ENCODE measurements around the gene C4orf50. TPM values are rescaled to one million over a fixed set of nuclear protein-coding genes. Genes with fewer than 3 reads are reported as not detected.

Gene C4orf50
- total and polyA plus RNA-seq, 10 of the 15 experiments (the other 5 are each of a cell fraction or from before 2014, with no cell fraction given): 0.04 to 0.09 (median 0.05) TPM; not detected in 3

GRCh38 chr4:5952975-5953951 is 65.0 kb downstream of the C4orf50 start:
- H2AFZ ChIP-seq (ENCODE audit: control insufficient read depth, low read depth, low read length): no peak overlapping the region
- no peak overlapping the region for H3K4me3 ChIP-seq
- in situ Hi-C loops (cut with MboI): no loop called here
- no peaks in the 10 kb centered on the region for H3K79me2 ChIP-seq (ENCODE audit: control insufficient read depth, insufficient read depth, low read length)
- ATAC-seq: no peak
- no peak for DNase-seq (ENCODE audit: low read depth, low spot score)
- no peak overlapping the region for H3K4me2 ChIP-seq (ENCODE audit: control insufficient read depth, insufficient read depth)
- intact Hi-C loops (cut with micrococcal nuclease; ENCODE audit: unreplicated experiment): no loop called here
- H3K27me3 ChIP-seq (replicated peaks in 1 of 2; ENCODE audit: control insufficient read depth in 2 of 2, insufficient read depth in 2 of 2, low read length in 1 of 2): no peaks in the 10 kb centered on the region; a peak in 1 of 4 replicates
- H3K27ac ChIP-seq (ENCODE audit: control insufficient read depth, insufficient read depth): no peak overlapping the region
- H3K36me3 ChIP-seq (ENCODE audit: control insufficient read depth in 2 of 2, insufficient read depth in 2 of 2, low read length in 1 of 2): no peaks in the 10 kb centered on the region
- peaks cover 11% of the 10 kb centered on the region for H3K4me1 ChIP-seq (ENCODE audit: control insufficient read depth, insufficient read depth, low read length)
- ChIA-PET POLR2A (no interaction called here), SMC1A (ENCODE audit: uncharacterized antibody, unreplicated experiment) (no interaction called here), CTCF (no interaction called here), RAD21 (ENCODE audit: unreplicated experiment) (no interaction called here)
- no peaks in the 10 kb centered on the region for H4K20me1 ChIP-seq (ENCODE audit: control insufficient read depth, insufficient read depth)
- WGBS (ENCODE audit: insufficient coverage, insufficient replicate concordance, low lambda C conversion rate, missing lambda C conversion rate): 10% methylated on average over 13 of the region's 13 CpGs
- no peaks in the 10 kb centered on the region for H3K9me3 ChIP-seq (replicated peaks; ENCODE audit: control insufficient read depth, insufficient read depth, low read length)
- BruUV-seq (replicated peaks): no TSS peak
- H3K9ac ChIP-seq (ENCODE audit: control insufficient read depth, insufficient read depth, low read length): no peak overlapping the region
- no peak for FAIRE-seq
- TF ChIP-seq, protein P1, sequence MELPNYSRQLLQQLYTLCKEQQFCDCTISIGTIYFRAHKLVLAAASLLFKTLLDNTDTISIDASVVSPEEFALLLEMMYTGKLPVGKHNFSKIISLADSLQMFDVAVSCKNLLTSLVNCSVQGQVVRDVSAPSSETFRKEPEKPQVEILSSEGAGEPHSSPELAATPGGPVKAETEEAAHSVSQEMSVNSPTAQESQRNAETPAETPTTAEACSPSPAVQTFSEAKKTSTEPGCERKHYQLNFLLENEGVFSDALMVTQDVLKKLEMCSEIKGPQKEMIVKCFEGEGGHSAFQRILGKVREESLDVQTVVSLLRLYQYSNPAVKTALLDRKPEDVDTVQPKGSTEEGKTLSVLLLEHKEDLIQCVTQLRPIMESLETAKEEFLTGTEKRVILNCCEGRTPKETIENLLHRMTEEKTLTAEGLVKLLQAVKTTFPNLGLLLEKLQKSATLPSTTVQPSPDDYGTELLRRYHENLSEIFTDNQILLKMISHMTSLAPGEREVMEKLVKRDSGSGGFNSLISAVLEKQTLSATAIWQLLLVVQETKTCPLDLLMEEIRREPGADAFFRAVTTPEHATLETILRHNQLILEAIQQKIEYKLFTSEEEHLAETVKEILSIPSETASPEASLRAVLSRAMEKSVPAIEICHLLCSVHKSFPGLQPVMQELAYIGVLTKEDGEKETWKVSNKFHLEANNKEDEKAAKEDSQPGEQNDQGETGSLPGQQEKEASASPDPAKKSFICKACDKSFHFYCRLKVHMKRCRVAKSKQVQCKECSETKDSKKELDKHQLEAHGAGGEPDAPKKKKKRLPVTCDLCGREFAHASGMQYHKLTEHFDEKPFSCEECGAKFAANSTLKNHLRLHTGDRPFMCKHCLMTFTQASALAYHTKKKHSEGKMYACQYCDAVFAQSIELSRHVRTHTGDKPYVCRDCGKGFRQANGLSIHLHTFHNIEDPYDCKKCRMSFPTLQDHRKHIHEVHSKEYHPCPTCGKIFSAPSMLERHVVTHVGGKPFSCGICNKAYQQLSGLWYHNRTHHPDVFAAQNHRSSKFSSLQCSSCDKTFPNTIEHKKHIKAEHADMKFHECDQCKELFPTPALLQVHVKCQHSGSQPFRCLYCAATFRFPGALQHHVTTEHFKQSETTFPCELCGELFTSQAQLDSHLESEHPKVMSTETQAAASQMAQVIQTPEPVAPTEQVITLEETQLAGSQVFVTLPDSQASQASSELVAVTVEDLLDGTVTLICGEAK (IDR thresholded peaks at IDR 0.05; ENCODE audit: borderline replicate concordance): no peak
- TF ChIP-seq, protein P2, sequence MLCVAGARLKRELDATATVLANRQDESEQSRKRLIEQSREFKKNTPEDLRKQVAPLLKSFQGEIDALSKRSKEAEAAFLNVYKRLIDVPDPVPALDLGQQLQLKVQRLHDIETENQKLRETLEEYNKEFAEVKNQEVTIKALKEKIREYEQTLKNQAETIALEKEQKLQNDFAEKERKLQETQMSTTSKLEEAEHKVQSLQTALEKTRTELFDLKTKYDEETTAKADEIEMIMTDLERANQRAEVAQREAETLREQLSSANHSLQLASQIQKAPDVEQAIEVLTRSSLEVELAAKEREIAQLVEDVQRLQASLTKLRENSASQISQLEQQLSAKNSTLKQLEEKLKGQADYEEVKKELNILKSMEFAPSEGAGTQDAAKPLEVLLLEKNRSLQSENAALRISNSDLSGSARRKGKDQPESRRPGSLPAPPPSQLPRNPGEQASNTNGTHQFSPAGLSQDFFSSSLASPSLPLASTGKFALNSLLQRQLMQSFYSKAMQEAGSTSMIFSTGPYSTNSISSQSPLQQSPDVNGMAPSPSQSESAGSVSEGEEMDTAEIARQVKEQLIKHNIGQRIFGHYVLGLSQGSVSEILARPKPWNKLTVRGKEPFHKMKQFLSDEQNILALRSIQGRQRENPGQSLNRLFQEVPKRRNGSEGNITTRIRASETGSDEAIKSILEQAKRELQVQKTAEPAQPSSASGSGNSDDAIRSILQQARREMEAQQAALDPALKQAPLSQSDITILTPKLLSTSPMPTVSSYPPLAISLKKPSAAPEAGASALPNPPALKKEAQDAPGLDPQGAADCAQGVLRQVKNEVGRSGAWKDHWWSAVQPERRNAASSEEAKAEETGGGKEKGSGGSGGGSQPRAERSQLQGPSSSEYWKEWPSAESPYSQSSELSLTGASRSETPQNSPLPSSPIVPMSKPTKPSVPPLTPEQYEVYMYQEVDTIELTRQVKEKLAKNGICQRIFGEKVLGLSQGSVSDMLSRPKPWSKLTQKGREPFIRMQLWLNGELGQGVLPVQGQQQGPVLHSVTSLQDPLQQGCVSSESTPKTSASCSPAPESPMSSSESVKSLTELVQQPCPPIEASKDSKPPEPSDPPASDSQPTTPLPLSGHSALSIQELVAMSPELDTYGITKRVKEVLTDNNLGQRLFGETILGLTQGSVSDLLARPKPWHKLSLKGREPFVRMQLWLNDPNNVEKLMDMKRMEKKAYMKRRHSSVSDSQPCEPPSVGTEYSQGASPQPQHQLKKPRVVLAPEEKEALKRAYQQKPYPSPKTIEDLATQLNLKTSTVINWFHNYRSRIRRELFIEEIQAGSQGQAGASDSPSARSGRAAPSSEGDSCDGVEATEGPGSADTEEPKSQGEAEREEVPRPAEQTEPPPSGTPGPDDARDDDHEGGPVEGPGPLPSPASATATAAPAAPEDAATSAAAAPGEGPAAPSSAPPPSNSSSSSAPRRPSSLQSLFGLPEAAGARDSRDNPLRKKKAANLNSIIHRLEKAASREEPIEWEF (IDR thresholded peaks at IDR 0.05; ENCODE audit: insufficient replicate concordance, low read depth, low read length): no peak
- TF ChIP-seq JUNB (IDR thresholded peaks at IDR 0.05) (no peak), TCF12 (IDR thresholded peaks at IDR 0.05; ENCODE audit: low read depth, low read length) (no peak), BRCA1 (IDR thresholded peaks at IDR 0.05; ENCODE audit: low read depth, low read length) (no peak), ATF7 (IDR thresholded peaks at IDR 0.05; ENCODE audit: low read depth) (no peak), PAX8 (IDR thresholded peaks at IDR 0.05) (no peak), PAX5 (IDR thresholded peaks at IDR 0.05; ENCODE audit: borderline replicate concordance, low read depth, low read length) (no peak), NR2C2 (IDR thresholded peaks at IDR 0.05; ENCODE audit: borderline replicate concordance, control insufficient read depth, insufficient read length, low read depth) (no peak), EZH2 (IDR thresholded peaks at IDR 0.05; ENCODE audit: borderline replicate concordance, control insufficient read depth, low read depth, low read length) (no peak), DPF2 (IDR thresholded peaks at IDR 0.05) (no peak), EED (IDR thresholded peaks at IDR 0.05; ENCODE audit: low read depth) (no peak)

All from GM12878 (cell line).